ENCODE data around the gene GPC4. TPM values are rescaled to one million over a fixed set of nuclear protein-coding genes. Genes with fewer than 3 reads are reported as not detected.

Gene GPC4
- polyA plus RNA-seq, 2 of the 4 experiments (the other 2 are of a cell fraction) = 0.01 to 0.03 TPM

DNA sequence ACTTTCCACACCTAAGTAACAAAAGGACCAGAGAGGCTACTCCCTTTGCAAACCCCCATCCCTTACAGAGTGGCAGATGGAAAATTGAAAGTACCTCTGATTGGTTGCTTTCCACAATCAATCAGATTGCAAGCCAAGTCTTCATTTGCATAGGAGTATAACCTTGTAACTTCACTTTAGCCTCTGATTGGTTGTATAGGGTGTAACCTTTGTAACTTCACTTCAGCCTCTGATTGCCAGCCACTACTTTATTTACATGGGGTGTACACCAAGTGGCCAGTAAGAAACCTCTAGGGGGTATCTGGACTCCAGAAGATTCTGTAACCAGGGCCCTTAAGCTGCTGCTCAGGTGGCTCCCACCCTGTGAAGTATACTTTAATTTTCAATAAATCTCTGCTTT is 48.6 kb downstream of the GPC4 start:
- Histone ChIP-seq H3K4me1 (no peaks in the 10 kb centered on the region), H3K4me2 (no peak overlapping the region), H3K27ac (no peak overlapping the region), H3K4me3 (no peak overlapping the region), H3K9me3 (no peaks in the 10 kb centered on the region)
- no peak for FAIRE-seq
- no peak for TF ChIP-seq POLR2A (IDR thresholded peaks at IDR 0.05; ENCODE audit: low read length)
- ChIA-PET POLR2A (no interaction called here), CTCF (no interaction called here)
- ATAC-seq = no peak
- no peak for DNase-seq (ENCODE audit: low read depth in 1 of 2, low spot score in 1 of 2)

DNA sequence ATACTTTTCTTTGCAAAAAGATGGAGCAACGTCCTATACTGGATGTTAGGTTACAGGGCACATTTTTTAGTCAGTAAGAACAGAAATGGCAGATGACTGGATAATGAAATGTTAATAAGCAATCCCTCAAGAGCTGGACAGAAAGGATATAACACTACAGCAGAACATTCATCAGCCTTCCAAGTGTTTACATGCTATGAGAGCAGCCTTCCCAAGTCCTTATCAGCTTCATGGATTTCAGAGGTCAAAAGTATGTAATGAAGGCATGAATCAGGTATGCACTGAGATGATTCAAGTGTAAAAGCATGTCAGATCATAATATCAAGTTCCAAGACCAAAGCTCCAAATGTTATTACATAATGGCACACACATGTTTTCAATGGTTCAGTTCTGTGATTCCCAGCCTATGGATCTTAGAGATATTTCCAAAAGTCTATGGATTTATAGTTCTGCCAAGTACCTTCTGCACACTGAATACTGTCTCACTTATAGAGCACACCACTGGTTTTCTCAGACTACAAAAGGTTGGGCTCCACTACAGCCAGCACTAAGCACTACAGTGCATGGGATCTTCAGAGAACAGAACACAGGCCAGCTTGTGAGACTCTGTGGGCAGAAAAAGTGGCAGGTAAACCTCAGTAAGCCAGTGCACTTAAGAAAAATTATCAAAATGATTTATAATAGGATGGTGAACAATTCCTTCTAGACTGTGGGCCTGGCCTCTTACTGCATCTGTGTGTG is 49.2 kb downstream of the GPC4 start:
- ATAC-seq (no peak), FAIRE-seq (peak; percentile 74), DNase-seq (ENCODE audit: low read depth in 1 of 2, low spot score in 1 of 2) (no peak)
- no peak overlapping the region for H3K27ac ChIP-seq
- CTCF ChIA-PET = no interaction called here
- H3K4me1 ChIP-seq = no peaks in the 10 kb centered on the region
- POLR2A ChIA-PET = no interaction called here
- WGBS (ENCODE audit: missing lambda C conversion rate) = 0% methylated on average over 1 of the region's 1 CpG
- no peak overlapping the region for H3K4me2 ChIP-seq
- TF ChIP-seq ZC3H11A (IDR thresholded peaks at IDR 0.05) = no peak
- no peak for TF ChIP-seq HDAC2 (IDR thresholded peaks at IDR 0.05)
- no peak for TF ChIP-seq BHLHE40 (IDR thresholded peaks at IDR 0.05; ENCODE audit: low read depth, low read length)
- TF ChIP-seq KDM1A (IDR thresholded peaks at IDR 0.05; ENCODE audit: low read depth) = no peak
- TF ChIP-seq EHMT2 (IDR thresholded peaks at IDR 0.05; ENCODE audit: low read depth) = no peak
- no peak for TF ChIP-seq KDM5A (IDR thresholded peaks at IDR 0.05)
- TF ChIP-seq, protein P1, sequence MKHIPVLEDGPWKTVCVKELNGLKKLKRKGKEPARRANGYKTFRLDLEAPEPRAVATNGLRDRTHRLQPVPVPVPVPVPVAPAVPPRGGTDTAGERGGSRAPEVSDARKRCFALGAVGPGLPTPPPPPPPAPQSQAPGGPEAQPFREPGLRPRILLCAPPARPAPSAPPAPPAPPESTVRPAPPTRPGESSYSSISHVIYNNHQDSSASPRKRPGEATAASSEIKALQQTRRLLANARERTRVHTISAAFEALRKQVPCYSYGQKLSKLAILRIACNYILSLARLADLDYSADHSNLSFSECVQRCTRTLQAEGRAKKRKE (CRISPR knock-in tag; IDR thresholded peaks at IDR 0.05; ENCODE audit: low read depth) = no peak
- TF ChIP-seq RNF2 (IDR thresholded peaks at IDR 0.05; ENCODE audit: borderline replicate concordance, low read depth) = no peak
- TF ChIP-seq, protein P2, sequence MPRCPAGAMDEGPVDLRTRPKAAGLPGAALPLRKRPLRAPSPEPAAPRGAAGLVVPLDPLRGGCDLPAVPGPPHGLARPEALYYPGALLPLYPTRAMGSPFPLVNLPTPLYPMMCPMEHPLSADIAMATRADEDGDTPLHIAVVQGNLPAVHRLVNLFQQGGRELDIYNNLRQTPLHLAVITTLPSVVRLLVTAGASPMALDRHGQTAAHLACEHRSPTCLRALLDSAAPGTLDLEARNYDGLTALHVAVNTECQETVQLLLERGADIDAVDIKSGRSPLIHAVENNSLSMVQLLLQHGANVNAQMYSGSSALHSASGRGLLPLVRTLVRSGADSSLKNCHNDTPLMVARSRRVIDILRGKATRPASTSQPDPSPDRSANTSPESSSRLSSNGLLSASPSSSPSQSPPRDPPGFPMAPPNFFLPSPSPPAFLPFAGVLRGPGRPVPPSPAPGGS (IDR thresholded peaks at IDR 0.05) = no peak
- TF ChIP-seq TP53 (CRISPR knock-in tag; IDR thresholded peaks at IDR 0.05) = no peak
- TF ChIP-seq, protein P3, sequence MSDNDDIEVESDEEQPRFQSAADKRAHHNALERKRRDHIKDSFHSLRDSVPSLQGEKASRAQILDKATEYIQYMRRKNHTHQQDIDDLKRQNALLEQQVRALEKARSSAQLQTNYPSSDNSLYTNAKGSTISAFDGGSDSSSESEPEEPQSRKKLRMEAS (IDR thresholded peaks at IDR 0.05) = no peak
- no peaks in the 10 kb centered on the region for H3K9me3 ChIP-seq
- no peak overlapping the region for H3K4me3 ChIP-seq

DNA sequence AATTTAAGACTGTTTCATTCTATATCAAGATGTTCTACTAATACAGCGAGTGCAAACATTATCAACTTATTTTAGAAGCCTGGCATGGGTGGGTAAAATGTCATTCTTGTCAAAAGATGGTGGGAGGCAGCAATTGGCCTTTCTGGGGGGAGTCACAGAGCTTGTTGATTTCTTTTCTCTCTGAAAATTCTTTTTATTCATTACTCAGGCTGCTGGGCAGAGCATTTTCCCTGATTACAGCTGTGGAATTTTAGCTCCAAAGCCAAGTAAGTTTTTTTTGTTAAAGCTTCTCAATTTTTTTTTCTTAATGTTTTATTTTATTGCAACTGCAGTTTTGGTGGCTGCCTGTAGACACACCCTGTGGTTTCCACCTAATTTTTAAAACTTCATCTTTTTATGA is 50.4 kb downstream of the GPC4 start:
- 0% methylated on average over 1 of the region's 1 CpG for WGBS (ENCODE audit: missing lambda C conversion rate)
- POLR2A ChIA-PET = no interaction called here
- CTCF ChIA-PET = no interaction called here
- no peak overlapping the region for H3K4me2 ChIP-seq
- no peaks in the 10 kb centered on the region for H3K4me1 ChIP-seq
- FAIRE-seq = no peak
- no peak for ATAC-seq
- TF ChIP-seq, protein P4, sequence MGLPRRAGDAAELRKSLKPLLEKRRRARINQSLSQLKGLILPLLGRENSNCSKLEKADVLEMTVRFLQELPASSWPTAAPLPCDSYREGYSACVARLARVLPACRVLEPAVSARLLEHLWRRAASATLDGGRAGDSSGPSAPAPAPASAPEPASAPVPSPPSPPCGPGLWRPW (IDR thresholded peaks at IDR 0.05) = no peak
- TF ChIP-seq SREBF2 (IDR thresholded peaks at IDR 0.05) (no peak), GATA3 (IDR thresholded peaks at IDR 0.05; ENCODE audit: borderline replicate concordance) (no peak), HEYL (CRISPR knock-in tag; IDR thresholded peaks at IDR 0.05) (no peak)
- no peak for DNase-seq (ENCODE audit: low read depth in 1 of 2, low spot score in 1 of 2)
- H3K9me3 ChIP-seq = no peaks in the 10 kb centered on the region
- H3K4me3 ChIP-seq = no peak overlapping the region
- H3K27ac ChIP-seq = no peak overlapping the region

DNA sequence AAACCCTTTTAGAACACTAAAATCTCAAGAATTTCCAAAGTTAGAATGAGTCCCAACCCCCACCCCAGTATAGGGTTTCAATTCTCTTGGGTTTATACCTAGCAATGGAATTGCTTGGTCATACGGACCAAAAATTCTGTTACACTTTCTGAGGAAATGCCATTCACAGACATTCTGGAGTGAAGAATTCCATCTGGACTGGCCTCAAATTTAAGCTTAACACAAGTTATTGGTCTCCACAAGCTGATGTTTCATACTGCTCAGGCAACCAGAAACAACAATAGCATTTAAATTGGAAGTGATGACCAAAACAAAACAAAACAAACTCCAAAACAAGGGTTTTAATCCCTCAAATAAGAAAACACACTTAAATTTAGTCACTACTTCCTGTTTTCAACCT is 51.1 kb downstream of the GPC4 start:
- H3K27ac ChIP-seq = no peak overlapping the region
- FAIRE-seq = no peak
- ATAC-seq = no peak

More for the DNA sequence above, 51.1 kb downstream of the GPC4 start:
- H3K4me1 ChIP-seq = no peaks in the 10 kb centered on the region
- TF ChIP-seq CHD2 (IDR thresholded peaks at IDR 0.05; ENCODE audit: low read length, partially characterized antibody) (no peak), RCOR1 (IDR thresholded peaks at IDR 0.05; ENCODE audit: low read depth, low read length) (no peak)
- no peak overlapping the region for H3K4me3 ChIP-seq
- ChIA-PET POLR2A (no interaction called here), CTCF (no interaction called here)
- no peak for DNase-seq (ENCODE audit: low read depth in 1 of 2, low spot score in 1 of 2)
- 25% methylated on average over 1 of the region's 1 CpG for WGBS (ENCODE audit: missing lambda C conversion rate)
- H3K9me3 ChIP-seq = no peaks in the 10 kb centered on the region
- no peak overlapping the region for H3K4me2 ChIP-seq

Data from A549 (cell line).